Heart right ventricle (tissue), 16 donors: ENCODE results near the gene ALOX15B. TPM values are rescaled to one million over a fixed set of nuclear protein-coding genes. Genes with fewer than 3 reads are reported as not detected.

Source experiments
- ATAC-seq, 8 donors: fragments of 200-7000 bp; cut with Tn5 transposase; one replicate each; pipeline ENCODE4 v1.9.1; 2020; ENCODE audit warnings: mild to moderate bottlenecking in 8 of 8, moderate library complexity in 8 of 8, moderate number of reproducible peaks in 1 of 8
- DNase-seq, 2 donors: peaks; one replicate each; pipeline ENCODE4 v3.0.0-alpha.2; 2020
- H3K27ac ChIP-seq, 10 donors: fragments of 200-600 bp; sonication (generic) in 2 of 10; one replicate each; pipeline versions ENCODE4 v1.5.0 to v1.8.0; 2020 to 2022; ENCODE audit warnings: mild to moderate bottlenecking in 3 of 10
- H3K27me3 ChIP-seq, 7 donors: fragments of 200-600 bp; one replicate each; pipeline ENCODE4 v1.8.0; 2021 to 2022; ENCODE audit warnings: mild to moderate bottlenecking in 2 of 7
- H3K36me3 ChIP-seq, 9 donors: fragments of 200-600 bp; sonication (generic) in 1 of 9; one replicate each; pipeline versions ENCODE4 v1.5.0 to v1.8.0; 2020 to 2022; ENCODE audit warnings: mild to moderate bottlenecking in 2 of 9
- H3K4me1 ChIP-seq, 9 donors: fragments of 200-600 bp; sonication (generic) in 1 of 9; one replicate each; pipeline versions ENCODE4 v1.5.0 to v1.8.0; 2020 to 2022; ENCODE audit warnings: mild to moderate bottlenecking in 4 of 9
- H3K4me3 ChIP-seq, 10 donors: fragments of 200-600 bp; sonication (generic) in 2 of 10; one replicate each; pipeline versions ENCODE4 v1.5.0 to v1.8.0; 2020 to 2022; ENCODE audit warnings: mild to moderate bottlenecking in 7 of 10, moderate library complexity in 2 of 10
- H3K9me3 ChIP-seq, 11 donors: fragments of 200-600 bp in 10 of 11; sonication (generic) in 2 of 11; one replicate each; pipeline versions ENCODE4 v1.5.0 to v1.8.0; 2013 to 2022; ENCODE audit warnings: mild to moderate bottlenecking in 2 of 11, control low read depth in 1 of 11, moderate library complexity in 1 of 11
- CTCF ChIP-seq, 9 donors: fragments of 200-600 bp; sonication (generic) in 2 of 9; IDR thresholded peaks; one replicate each; pipeline versions ENCODE4 v1.5.0 to v1.8.0; 2021 to 2022; ENCODE audit warnings: antibody characterized with exemption in 9 of 9, mild to moderate bottlenecking in 5 of 9, moderate library complexity in 1 of 9
- WGBS, 2 donors: extraction: QIAGEN DNeasy Blood & Tissue Kit; methylation state at CpG; one replicate each; pipeline ENCODE4 v1.1.7; 2013; ENCODE audit warnings: inconsistent platforms in 1 of 2; 5-methylcytosine and 5-hydroxymethylcytosine counted together
- intact Hi-C, 10 donors: fragments of 100-400 bp; cut with DNase I; formaldehyde crosslinking; loops; one replicate each; pipeline versions ENCODE4 v1.11.1 to v1.14.2; 2022
- polyA plus RNA-seq, 2 donors: library from polyadenylated mRNA; stranded (reverse); fragments of 200-250 nt; gene quantifications; one replicate each; pipeline ENCODE4 v1.2.3, GENCODE V29; 2013
- total RNA-seq, 10 donors: library from RNA; stranded (reverse); fragmentation: NEBNext Ultra II Directional in 3 of 10; extraction: Animal tissue kit (Norgen Biotek cat#: 25700) in 3 of 10; gene quantifications; one replicate each; pipeline versions ENCODE4 v1.2.1 to v1.2.4, GENCODE V29; 2021 to 2023
- donor health status: Arrhythmogenic right ventricular cardiomyopathy.
- donor health status: ischemic (EF 13 %, LVEDD 7.1; RV severe dilation, severe dysfunction).
- donor health status: healthy with polysubstance abuse.
- donor health status: DM: no; HTN: yes; CAD: no.
- donor health status: DM: no; HTN: no; CAD: no.
- donor health status: ischemic (EF 25% LVEDD 6.9; RV normal size, moderate dysfunction).
- donor health status: ischemic (EF 25% LVEDD 5.7; RV mildly dilated, moderate dysfunction).
- donor health status: healthy.
- donor health status: DM: yes; HTN: yes; CAD: no.
- donor health status: Ischemic cardiomyopathy.
- donor health status: ischemic (EF 35%, LVEDD 5.7; RV mildly dilated, moderate dysfunction).
- donor health status: nonischemic (EF 11% LVEDD 7.7; RV severe dilation, severe dysfunction).
- donor health status: DM: yes; HTN: yes; CAD: no.
- donor health status: PGD.
- donor health status: ischemic (EF 29% LVEDD 5.4; RV normal size, mild dysfunction).
- donor health status: nonischemic (EF 23%, LVEDD 6.1; RV moderate dilation, normal function).

ALOX15B gene
- total and polyA plus RNA-seq, 12 donors, result 0.10 to 1.3 (median 0.27) TPM; not detected in 6

GRCh38 chr17:8071496-8071895 is 32.6 kb downstream of the ALOX15B start:
- TF ChIP-seq CTCF (IDR thresholded peaks at IDR 0.05), result no peak
- no peak overlapping the region for H3K27ac ChIP-seq
- WGBS, 2 donors, result 88 to 94% methylated on average over 12 of the region's 12 CpGs
- ATAC-seq, result no peak
- peaks cover 6 to 66% (median 60%) of the 10 kb centered on the region in 7 donors for H3K27me3 ChIP-seq
- DNase-seq, result no peak
- H3K4me3 ChIP-seq, result no peak overlapping the region
- no peaks in the 10 kb centered on the region for H3K36me3 ChIP-seq
- no peaks in the 10 kb centered on the region for H3K9me3 ChIP-seq
- intact Hi-C loops, result loop anchor here in 1 of 10 donors (5.0 kb wide), 1 partner anchor 226 kb away; the partner anchor contains the start of gene SLC25A35
- H3K4me1 ChIP-seq, result peaks cover 0 to 37% (median 19%) of the 10 kb centered on the region in 9 donors

GRCh38 chr17:8072341-8072728 is 33.5 kb downstream of the ALOX15B start:
- 10 to 12% methylated on average over 28 of the region's 28 CpGs for WGBS, 2 donors
- peak overlapping the region in 3 of 10 donors; percentile 8 to 30 (median 27) for H3K4me3 ChIP-seq
- TF ChIP-seq CTCF (IDR thresholded peaks at IDR 0.05), result no peak
- DNase-seq, result no peak
- peaks cover 0 to 37% (median 19%) of the 10 kb centered on the region in 9 donors for H3K4me1 ChIP-seq
- no peak overlapping the region for H3K27ac ChIP-seq
- no peak for ATAC-seq
- intact Hi-C loops, result loop anchor here in 1 of 10 donors (5.0 kb wide), 1 partner anchor 225 kb away; the partner anchor contains the start of gene SLC25A35
- H3K27me3 ChIP-seq, result peaks cover 6 to 74% (median 68%) of the 10 kb centered on the region in 7 donors
- H3K36me3 ChIP-seq, result no peaks in the 10 kb centered on the region
- H3K9me3 ChIP-seq, result no peaks in the 10 kb centered on the region

- peak overlapping the region in 6 of 10 donors; percentile 8 to 30 (median 17) for H3K4me3 ChIP-seq
- peak in 6 of 8 donors; percentile 10 to 50 (median 36) for ATAC-seq
- peaks cover 0 to 37% (median 19%) of the 10 kb centered on the region in 9 donors for H3K4me1 ChIP-seq
- H3K27ac ChIP-seq, result no peak overlapping the region
- H3K27me3 ChIP-seq, result peaks cover 6 to 77% (median 73%) of the 10 kb centered on the region in 7 donors
- WGBS, 2 donors, result 2 to 3% methylated on average over 40 of the region's 40 CpGs
- H3K9me3 ChIP-seq, result no peaks in the 10 kb centered on the region
- TF ChIP-seq CTCF (IDR thresholded peaks at IDR 0.05), result no peak
- intact Hi-C loops, result loop anchor here in 1 of 10 donors (5.0 kb wide), 1 partner anchor 224 kb away; the partner anchor contains the start of gene SLC25A35
- no peak for DNase-seq
- no peaks in the 10 kb centered on the region for H3K36me3 ChIP-seq
These were observed 34.0 kb downstream of the ALOX15B start for GRCh38 chr17:8072729-8073461.

GRCh38 chr17:8073627-8074484 is 35.0 kb downstream of the ALOX15B start:
- H3K4me3 ChIP-seq, result peak overlapping the region in 4 of 10 donors; percentile 24 to 30 (median 26)
- no peak overlapping the region for H3K27ac ChIP-seq
- 4% methylated on average over 28 of the region's 28 CpGs for WGBS, 2 donors
- H3K36me3 ChIP-seq, result no peaks in the 10 kb centered on the region
- ATAC-seq (peak; percentile 40 to 81 (median 68)), DNase-seq (peak; percentile 43 to 77)
- H3K4me1 ChIP-seq, result peaks cover 0 to 31% (median 19%) of the 10 kb centered on the region in 9 donors
- H3K27me3 ChIP-seq, result peaks cover 6 to 85% (median 81%) of the 10 kb centered on the region in 7 donors
- intact Hi-C loops, result loop anchor here in 1 of 10 donors (5.0 kb wide), 1 partner anchor 223 kb away; the partner anchor contains the start of gene SLC25A35
- peak; percentile 62 to 98 (median 89) for TF ChIP-seq CTCF (IDR thresholded peaks at IDR 0.05)
- H3K9me3 ChIP-seq, result no peaks in the 10 kb centered on the region
